GM19035 (cell line): ENCODE data around the gene SQSTM1.
A peak's percentile ranks its signal among the peaks of the same experiment; 100 is the strongest.
"Not testable (repeated sequence)": the region's sequence is repeated elsewhere in the genome, so short reads cannot be mapped to it uniquely, and the experiment has no call there.

Experiments used
- ATAC-seq: cut with Tn5 transposase; IDR thresholded peaks from one replicate; pipeline ENCODE4 v1.9.1; 2021; ENCODE audit not compliant: unreplicated experiment

The SQSTM1 gene

GRCh38 chr5:179820483-179821297 is at the start of gene SQSTM1:
Gene SQSTM1, plus strand, starts transcription at chr5:179820905. Its CDS starts 32 bp downstream, at chr5:179820937.
- peak; percentile 36 for ATAC-seq

GRCh38 chr5:179771311-179771895 is 49.3 kb upstream of the SQSTM1 start:
- ATAC-seq = no peak

- no peak for ATAC-seq
These were observed 48.4 kb upstream of the SQSTM1 start for GRCh38 chr5:179772351-179772750.

- no peak for ATAC-seq
These were observed 47.0 kb upstream of the SQSTM1 start for GRCh38 chr5:179773686-179774040.

GRCh38 chr5:179774442-179774841 is 46.3 kb upstream of the SQSTM1 start:
- ATAC-seq = no peak

- ATAC-seq = no peak
These were observed 44.2 kb upstream of the SQSTM1 start for GRCh38 chr5:179776411-179776938.

GRCh38 chr5:179777456-179777855 is 43.2 kb upstream of the SQSTM1 start:
- no peak for ATAC-seq

- no peak for ATAC-seq
These were observed 42.8 kb upstream of the SQSTM1 start for GRCh38 chr5:179777909-179778308.

- no peak for ATAC-seq
These were observed 42.1 kb upstream of the SQSTM1 start for GRCh38 chr5:179778591-179778990.

- no peak for ATAC-seq
These were observed 40.9 kb upstream of the SQSTM1 start for GRCh38 chr5:179779826-179780225.

GRCh38 chr5:179780362-179780761 is 40.3 kb upstream of the SQSTM1 start:
- no peak for ATAC-seq

- ATAC-seq = no peak
These were observed 38.9 kb upstream of the SQSTM1 start for GRCh38 chr5:179781846-179782245.

GRCh38 chr5:179783128-179783527 is 37.6 kb upstream of the SQSTM1 start:
- ATAC-seq = no peak

- ATAC-seq = no peak
These were observed 33.8 kb upstream of the SQSTM1 start for GRCh38 chr5:179786861-179787260.

GRCh38 chr5:179788193-179788854 is 32.4 kb upstream of the SQSTM1 start:
- no peak for ATAC-seq

GRCh38 chr5:179789278-179789677 is 31.4 kb upstream of the SQSTM1 start:
- not testable (repeated sequence) for ATAC-seq

GRCh38 chr5:179791881-179792611 is 28.7 kb upstream of the SQSTM1 start:
- no peak for ATAC-seq

GRCh38 chr5:179792612-179793467 is 27.9 kb upstream of the SQSTM1 start:
- no peak for ATAC-seq

- no peak for ATAC-seq
These were observed 27.1 kb upstream of the SQSTM1 start, which contains the start of gene LTC4S for GRCh38 chr5:179793468-179794139. Gene LTC4S, plus strand, starts transcription at chr5:179793986. Its CDS starts 95 bp downstream, at chr5:179794081.

GRCh38 chr5:179794171-179794570 is 26.5 kb upstream of the SQSTM1 start:
- ATAC-seq = no peak
